ENCODE results near the gene RPS6KA6.
A peak's percentile ranks its signal among the peaks of the same experiment; 100 is the strongest.
"Not testable (repeated sequence)": the region's sequence is repeated elsewhere in the genome, so short reads cannot be mapped to it uniquely, and the experiment has no call there.

RPS6KA6 gene

GRCh38 chrX:84156821-84157220, 31.2 kb downstream of the RPS6KA6 start:
- Histone ChIP-seq H3K27ac (ENCODE audit: low read depth, low read length) (no peak overlapping the region), H3K9ac (ENCODE audit: low read length) (no peak overlapping the region), H3K4me1 (ENCODE audit: control insufficient read depth, insufficient read depth, low read length) (no peaks in the 10 kb centered on the region), H3K4me3 (ENCODE audit: low read length) (no peak overlapping the region), H3K36me3 (ENCODE audit: control insufficient read depth, insufficient read depth, low read length) (no peaks in the 10 kb centered on the region), H3K27me3 (ENCODE audit: control insufficient read depth, insufficient read depth, low read length) (no peaks in the 10 kb centered on the region)

- no peak overlapping the region for H3K4me3 ChIP-seq (ENCODE audit: low read length)
- no peaks in the 10 kb centered on the region for H3K4me1 ChIP-seq (ENCODE audit: control insufficient read depth, insufficient read depth, low read length)
- H3K9ac ChIP-seq (ENCODE audit: low read length) = no peak overlapping the region
- no peaks in the 10 kb centered on the region for H3K27me3 ChIP-seq (ENCODE audit: control insufficient read depth, insufficient read depth, low read length)
- no peak overlapping the region for H3K27ac ChIP-seq (ENCODE audit: low read depth, low read length)
- H3K36me3 ChIP-seq (ENCODE audit: control insufficient read depth, insufficient read depth, low read length) = no peaks in the 10 kb centered on the region
Measured at GRCh38 chrX:84155938-84156337, 32.1 kb downstream of the RPS6KA6 start.

- Histone ChIP-seq H3K4me3 (ENCODE audit: low read length) (no peak overlapping the region), H3K27me3 (ENCODE audit: control insufficient read depth, insufficient read depth, low read length) (no peaks in the 10 kb centered on the region), H3K9ac (ENCODE audit: low read length) (no peak overlapping the region), H3K4me1 (ENCODE audit: control insufficient read depth, insufficient read depth, low read length) (no peaks in the 10 kb centered on the region), H3K36me3 (ENCODE audit: control insufficient read depth, insufficient read depth, low read length) (no peaks in the 10 kb centered on the region), H3K27ac (ENCODE audit: low read depth, low read length) (no peak overlapping the region)
Measured at GRCh38 chrX:84153538-84153937, 34.5 kb downstream of the RPS6KA6 start.

GRCh38 chrX:84144991-84145390, 43.0 kb downstream of the RPS6KA6 start:
- H3K4me1 ChIP-seq (ENCODE audit: control insufficient read depth, insufficient read depth, low read length) = no peaks in the 10 kb centered on the region
- H3K4me3 ChIP-seq (ENCODE audit: low read length) = no peak overlapping the region
- H3K9ac ChIP-seq (ENCODE audit: low read length) = no peak overlapping the region
- H3K27ac ChIP-seq (ENCODE audit: low read depth, low read length) = no peak overlapping the region
- H3K36me3 ChIP-seq (ENCODE audit: control insufficient read depth, insufficient read depth, low read length) = no peaks in the 10 kb centered on the region
- H3K27me3 ChIP-seq (ENCODE audit: control insufficient read depth, insufficient read depth, low read length) = no peaks in the 10 kb centered on the region

- Histone ChIP-seq H3K4me1 (ENCODE audit: control insufficient read depth, insufficient read depth, low read length) (no peaks in the 10 kb centered on the region), H3K36me3 (ENCODE audit: control insufficient read depth, insufficient read depth, low read length) (no peaks in the 10 kb centered on the region), H3K27me3 (ENCODE audit: control insufficient read depth, insufficient read depth, low read length) (no peaks in the 10 kb centered on the region), H3K4me3 (ENCODE audit: low read length) (no peak overlapping the region), H3K27ac (ENCODE audit: low read depth, low read length) (no peak overlapping the region), H3K9ac (ENCODE audit: low read length) (no peak overlapping the region)
Measured at GRCh38 chrX:84144281-84144680, 43.7 kb downstream of the RPS6KA6 start.

GRCh38 chrX:84133023-84133422, 55.0 kb downstream of the RPS6KA6 start:
- Histone ChIP-seq H3K4me1 (ENCODE audit: control insufficient read depth, insufficient read depth, low read length) (no peaks in the 10 kb centered on the region), H3K9ac (ENCODE audit: low read length) (no peak overlapping the region), H3K36me3 (ENCODE audit: control insufficient read depth, insufficient read depth, low read length) (no peaks in the 10 kb centered on the region), H3K4me3 (ENCODE audit: low read length) (no peak overlapping the region), H3K27me3 (ENCODE audit: control insufficient read depth, insufficient read depth, low read length) (no peaks in the 10 kb centered on the region), H3K27ac (ENCODE audit: low read depth, low read length) (no peak overlapping the region)

- no peak overlapping the region for H3K9ac ChIP-seq (ENCODE audit: low read length)
- no peak overlapping the region for H3K27ac ChIP-seq (ENCODE audit: low read depth, low read length)
- no peak overlapping the region for H3K4me3 ChIP-seq (ENCODE audit: low read length)
- H3K4me1 ChIP-seq (ENCODE audit: control insufficient read depth, insufficient read depth, low read length) = no peaks in the 10 kb centered on the region
- H3K36me3 ChIP-seq (ENCODE audit: control insufficient read depth, insufficient read depth, low read length) = no peaks in the 10 kb centered on the region
- no peaks in the 10 kb centered on the region for H3K27me3 ChIP-seq (ENCODE audit: control insufficient read depth, insufficient read depth, low read length)
Measured at GRCh38 chrX:84123585-84123984, 64.4 kb downstream of the RPS6KA6 start.

- no peak overlapping the region for H3K9ac ChIP-seq (ENCODE audit: low read length)
- H3K27ac ChIP-seq (ENCODE audit: low read depth, low read length) = no peak overlapping the region
- no peak overlapping the region for H3K4me3 ChIP-seq (ENCODE audit: low read length)
- no peaks in the 10 kb centered on the region for H3K27me3 ChIP-seq (ENCODE audit: control insufficient read depth, insufficient read depth, low read length)
- no peaks in the 10 kb centered on the region for H3K36me3 ChIP-seq (ENCODE audit: control insufficient read depth, insufficient read depth, low read length)
- H3K4me1 ChIP-seq (ENCODE audit: control insufficient read depth, insufficient read depth, low read length) = no peaks in the 10 kb centered on the region
Measured at GRCh38 chrX:84118769-84119168, 69.2 kb downstream of the RPS6KA6 start.

- Histone ChIP-seq H3K4me3 (ENCODE audit: low read length) (no peak overlapping the region), H3K27ac (ENCODE audit: low read depth, low read length) (no peak overlapping the region), H3K4me1 (ENCODE audit: control insufficient read depth, insufficient read depth, low read length) (no peaks in the 10 kb centered on the region), H3K9ac (ENCODE audit: low read length) (no peak overlapping the region), H3K27me3 (ENCODE audit: control insufficient read depth, insufficient read depth, low read length) (no peaks in the 10 kb centered on the region), H3K36me3 (ENCODE audit: control insufficient read depth, insufficient read depth, low read length) (no peaks in the 10 kb centered on the region)
Measured at GRCh38 chrX:84118315-84118714, 69.7 kb downstream of the RPS6KA6 start.

GRCh38 chrX:84108584-84108983, 79.4 kb downstream of the RPS6KA6 start:
- Histone ChIP-seq H3K27ac (ENCODE audit: low read depth, low read length) (no peak overlapping the region), H3K9ac (ENCODE audit: low read length) (no peak overlapping the region), H3K4me3 (ENCODE audit: low read length) (no peak overlapping the region), H3K27me3 (ENCODE audit: control insufficient read depth, insufficient read depth, low read length) (no peaks in the 10 kb centered on the region), H3K36me3 (ENCODE audit: control insufficient read depth, insufficient read depth, low read length) (no peaks in the 10 kb centered on the region), H3K4me1 (ENCODE audit: control insufficient read depth, insufficient read depth, low read length) (no peaks in the 10 kb centered on the region)

GRCh38 chrX:84099120-84099519, 88.9 kb downstream of the RPS6KA6 start:
- Histone ChIP-seq H3K27ac (ENCODE audit: low read depth, low read length) (no peak overlapping the region), H3K27me3 (ENCODE audit: control insufficient read depth, insufficient read depth, low read length) (no peaks in the 10 kb centered on the region), H3K9ac (ENCODE audit: low read length) (no peak overlapping the region), H3K4me1 (ENCODE audit: control insufficient read depth, insufficient read depth, low read length) (no peaks in the 10 kb centered on the region), H3K36me3 (ENCODE audit: control insufficient read depth, insufficient read depth, low read length) (no peaks in the 10 kb centered on the region), H3K4me3 (ENCODE audit: low read length) (no peak overlapping the region)

GRCh38 chrX:84079479-84080197, 108.4 kb downstream of the RPS6KA6 start:
- H3K4me1 ChIP-seq (ENCODE audit: control insufficient read depth, insufficient read depth, low read length); H3K9ac ChIP-seq (ENCODE audit: low read length); H3K36me3 ChIP-seq (ENCODE audit: control insufficient read depth, insufficient read depth, low read length); H3K27ac ChIP-seq (ENCODE audit: low read depth, low read length); H3K27me3 ChIP-seq (ENCODE audit: control insufficient read depth, insufficient read depth, low read length): not testable (repeated sequence)
- H3K4me3 ChIP-seq (ENCODE audit: low read length) = peak overlapping the region; percentile 4

- Histone ChIP-seq H3K36me3 (ENCODE audit: control insufficient read depth, insufficient read depth, low read length) (no peaks in the 10 kb centered on the region), H3K9ac (ENCODE audit: low read length) (no peak overlapping the region), H3K27ac (ENCODE audit: low read depth, low read length) (no peak overlapping the region), H3K4me1 (ENCODE audit: control insufficient read depth, insufficient read depth, low read length) (no peaks in the 10 kb centered on the region), H3K4me3 (ENCODE audit: low read length) (no peak overlapping the region), H3K27me3 (ENCODE audit: control insufficient read depth, insufficient read depth, low read length) (no peaks in the 10 kb centered on the region)
Measured at GRCh38 chrX:84078991-84079390, 109.0 kb downstream of the RPS6KA6 start.
